Endothelial cell of umbilical vein (primary cell): ENCODE results near the gene FAM180A. TPM values are rescaled to one million over a fixed set of nuclear protein-coding genes. Genes with fewer than 3 reads are reported as not detected.

Experiments used
- BruUV-seq: library from RNA; stranded (reverse); fragments of 400-500 nt; replicated peaks from 2 replicates; lab custom pipeline; 2021; lab: Mats Ljungman, UMichigan
- CTCF ChIA-PET: fragments of 300-600, 350-600 bp; sonication (Branson Sonifier 250); formaldehyde crosslinking; loops from one replicate; lab custom pipeline; 2021; ENCODE audit warnings: antibody characterized with exemption, inconsistent platforms; lab: Charles Lee
- POLR2A ChIA-PET: fragments of 300-600, 350-600 bp; sonication (Branson Sonifier 250); formaldehyde crosslinking; loops from one replicate; lab custom pipeline; 2021; ENCODE audit warnings: antibody characterized with exemption, inconsistent platforms; lab: Charles Lee
- DNase-seq: peaks from one replicate; pipeline ENCODE4 v3.0.0-alpha.2; 2011; ENCODE audit warnings: low read depth, low spot score
- FAIRE-seq: peaks from 2 replicates; lab custom pipeline; 2011; peaks lifted over from hg19 to GRCh38; lab: Jason Lieb, UNC
- H2AFZ ChIP-seq: 2 replicates; pipeline ENCODE4 v1.6.0; 2012; ENCODE audit warnings: low read depth, low read length, control low read depth, inconsistent platforms
- H3K27ac ChIP-seq: 2 replicates; pipeline ENCODE4 v1.5.1; 2011; ENCODE audit warnings: low read depth, mild to moderate bottlenecking, control low read depth, low read length, moderate library complexity; ENCODE audit not compliant: insufficient read depth
- H3K27me3 ChIP-seq, 2 experiments: 2 replicates each; pipeline versions ENCODE4 v1.6.0 to v1.6.1; 2011; ENCODE audit warnings: low read length in 2 of 2, mixed read lengths in 1 of 2; ENCODE audit not compliant: control insufficient read depth in 2 of 2, insufficient read depth in 2 of 2
- H3K36me3 ChIP-seq, 2 experiments: 2 replicates in 1 of 2; 3 replicates in 1 of 2; pipeline ENCODE4 v1.5.1; 2011; ENCODE audit warnings: low read length in 2 of 2, mild to moderate bottlenecking in 1 of 2, moderate library complexity in 1 of 2; ENCODE audit not compliant: control insufficient read depth in 2 of 2, insufficient read depth in 2 of 2; ENCODE audit errors: extremely low read depth in 1 of 2
- H3K4me1 ChIP-seq: 3 replicates; pipeline ENCODE4 v1.5.1; 2011; ENCODE audit warnings: mild to moderate bottlenecking, low read length; ENCODE audit not compliant: control insufficient read depth, insufficient read depth; ENCODE audit errors: extremely low read depth
- H3K4me2 ChIP-seq: 2 replicates; pipeline ENCODE4 v1.6.1; 2011; ENCODE audit warnings: low read length, control low read depth, mixed read lengths; ENCODE audit not compliant: insufficient read depth
- H3K4me3 ChIP-seq, 3 experiments: fragments of 200-600 bp in 1 of 3; sonication (generic), shearing (Covaris generic) in 1 of 3; replicated peaks in 1 of 3; 2 replicates each; pipeline ENCODE4 v1.5.1; 2011 to 2016; ENCODE audit warnings: control low read depth in 3 of 3, low read length in 3 of 3, mild to moderate bottlenecking in 2 of 3, inconsistent platforms in 1 of 3, low read depth in 1 of 3, moderate library complexity in 1 of 3; ENCODE audit not compliant: insufficient read depth in 1 of 3
- H3K79me2 ChIP-seq: 2 replicates; pipeline ENCODE4 v1.6.0; 2012; ENCODE audit warnings: low read length, inconsistent platforms; ENCODE audit not compliant: control insufficient read depth, insufficient read depth
- H3K9ac ChIP-seq: replicated peaks from 2 replicates; pipeline ENCODE3; 2011; ENCODE audit warnings: low read length, control low read depth; ENCODE audit not compliant: insufficient read depth; ENCODE audit errors: extremely low read depth
- H3K9me1 ChIP-seq: replicated peaks from 3 replicates; pipeline ENCODE4 v1.6.0; 2011; ENCODE audit warnings: mild to moderate bottlenecking, low read length; ENCODE audit not compliant: control insufficient read depth, insufficient read depth; ENCODE audit errors: extremely low read depth
- H3K9me3 ChIP-seq: replicated peaks from 2 replicates; pipeline ENCODE4 v1.5.1; 2012; ENCODE audit warnings: low read length, inconsistent platforms; ENCODE audit not compliant: control insufficient read depth, insufficient read depth
- H4K20me1 ChIP-seq: replicated peaks from 2 replicates; pipeline ENCODE3; 2011; ENCODE audit warnings: mild to moderate bottlenecking, low read length; ENCODE audit not compliant: control insufficient read depth, insufficient read depth; ENCODE audit errors: extremely low read depth
- CTCF ChIP-seq, 2 donors: IDR thresholded peaks; 1 replicate in 1 of 2; 2 replicates in 1 of 2; pipeline ENCODE4 v1.5.1; 2011; ENCODE audit warnings: low read length in 2 of 2, mild to moderate bottlenecking in 2 of 2, moderate library complexity in 2 of 2, control low read depth in 1 of 2, inconsistent platforms in 1 of 2, low read depth in 1 of 2; ENCODE audit not compliant: insufficient read depth in 1 of 2; ENCODE audit errors: extremely low read depth in 1 of 2
- EZH2 ChIP-seq: IDR thresholded peaks from 2 replicates; pipeline ENCODE4 v1.6.1; 2012; ENCODE audit warnings: borderline replicate concordance, low read depth, mild to moderate bottlenecking, moderate library complexity, low read length, inconsistent platforms; ENCODE audit not compliant: severe bottlenecking
- FOS ChIP-seq: IDR thresholded peaks from 2 replicates; pipeline ENCODE4 v1.6.1; 2011; ENCODE audit warnings: mild to moderate bottlenecking, low read length, moderate library complexity, borderline replicate concordance; ENCODE audit not compliant: insufficient read depth
- GATA2 ChIP-seq: IDR thresholded peaks from 2 replicates; pipeline ENCODE4 v1.7.0; 2011; ENCODE audit warnings: low read depth, mild to moderate bottlenecking, moderate library complexity, mixed read lengths, low read length; ENCODE audit not compliant: insufficient read length, insufficient read depth
- JUN ChIP-seq: IDR thresholded peaks from 2 replicates; pipeline ENCODE4 v1.6.1; 2011; ENCODE audit warnings: borderline replicate concordance, low read depth; ENCODE audit not compliant: insufficient read length, insufficient read depth
- MYC ChIP-seq: IDR thresholded peaks from one replicate; pipeline ENCODE4 v1.6.1; 2011; ENCODE audit warnings: mild to moderate bottlenecking, low read depth, low read length
- POLR2A ChIP-seq: IDR thresholded peaks from 2 replicates; pipeline ENCODE4 v1.6.1; 2012; ENCODE audit warnings: low read depth, mild to moderate bottlenecking, control low read depth, low read length
- POLR2AphosphoS5 ChIP-seq: IDR thresholded peaks from 2 replicates; pipeline ENCODE4 v1.6.1; 2012; ENCODE audit warnings: low read depth, mild to moderate bottlenecking, control low read depth, low read length, moderate library complexity; ENCODE audit not compliant: insufficient read depth
- dilution Hi-C: fragments of 300-500 bp; cut with MboI; formaldehyde crosslinking; loops from one replicate; pipeline ENCODE4 v1.15.0; 2019; ENCODE audit warnings: low sequenced_read_pairs; ENCODE audit not compliant: extremely low pct_ligation_motif_present
- intact Hi-C: fragments of 100-400 bp; cut with micrococcal nuclease; formaldehyde crosslinking; loops from one replicate; pipeline ENCODE4 v1.10.0; 2022
- polyA plus RNA-seq, 4 experiments: library from polyadenylated mRNA; depleted of rRNA in 3 of 4; stranded (reverse) in 3 of 4; unstranded in 1 of 4; fragments of >200 nt; gene quantifications; 2 replicates each; pipeline versions ENCODE4 v1.2.1 to v1.2.3, GENCODE V29; 2011 to 2012; ENCODE audit warnings: missing spikeins in 1 of 4
- total RNA-seq: library from RNA; stranded (reverse); gene quantifications from 2 replicates; pipeline ENCODE4 v1.2.3, GENCODE V29; 2021
- TF ChIP-seq, protein P1 (sequence below): IDR thresholded peaks from 2 replicates; pipeline ENCODE4 v1.6.1; 2011; ENCODE audit not compliant: insufficient read depth, insufficient read length

Gene FAM180A
- total and polyA plus RNA-seq, 2 donors (not counting 3 experiments of a cell fraction or from before 2014, with no cell fraction given), result not detected

DNA sequence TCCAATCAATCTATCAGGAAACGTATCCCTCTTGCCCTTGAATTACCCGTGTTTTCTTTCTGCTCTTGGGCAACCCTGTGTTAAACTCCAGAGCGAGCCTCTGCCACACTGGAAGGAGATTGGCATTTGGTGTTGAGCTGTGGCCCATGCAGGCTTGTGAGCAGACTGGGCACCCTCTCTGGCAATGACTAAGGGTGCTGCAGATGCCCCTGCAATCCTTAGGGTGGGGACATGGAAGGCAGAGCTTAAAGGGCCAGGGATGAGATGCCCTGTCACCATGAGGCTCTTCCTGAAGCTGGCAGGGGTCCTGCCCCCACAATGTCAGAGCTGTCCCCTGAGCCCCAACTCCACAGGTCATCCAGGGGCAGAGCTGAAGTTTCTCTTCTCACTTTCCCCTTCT lies 19.5 kb upstream of the FAM180A start:
- Histone ChIP-seq H3K4me3 (no peak overlapping the region), H2AFZ (no peak overlapping the region), H3K9me3 (no peaks in the 10 kb centered on the region), H3K9ac (no peak overlapping the region), H3K27me3 (peaks cover 0 to 3% of the 10 kb centered on the region in 2 experiments), H3K4me2 (no peak overlapping the region), H3K79me2 (no peaks in the 10 kb centered on the region), H3K9me1 (no peaks in the 10 kb centered on the region), H4K20me1 (no peaks in the 10 kb centered on the region), H3K36me3 (no peaks in the 10 kb centered on the region), H3K4me1 (no peaks in the 10 kb centered on the region), H3K27ac (no peak overlapping the region)
- POLR2A ChIA-PET, result no interaction called here
- no TSS peak for BruUV-seq
- DNase-seq (no peak), FAIRE-seq (no peak)
- dilution Hi-C loops (no loop called here), intact Hi-C loops (no loop called here)
- no peak for TF ChIP-seq JUN
- TF ChIP-seq GATA2, result no peak
- TF ChIP-seq, protein P1, sequence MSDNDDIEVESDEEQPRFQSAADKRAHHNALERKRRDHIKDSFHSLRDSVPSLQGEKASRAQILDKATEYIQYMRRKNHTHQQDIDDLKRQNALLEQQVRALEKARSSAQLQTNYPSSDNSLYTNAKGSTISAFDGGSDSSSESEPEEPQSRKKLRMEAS, result no peak
- no peak for TF ChIP-seq POLR2A
- TF ChIP-seq MYC, result no peak
- TF ChIP-seq POLR2AphosphoS5, result no peak
- TF ChIP-seq CTCF (IDR thresholded peaks at IDR 0.05; ENCODE audit: extremely low read depth in 1 of 2, insufficient read depth in 1 of 2, low read depth in 1 of 2, low read length in 2 of 2), result no peak
- TF ChIP-seq FOS, result no peak
- no peak for TF ChIP-seq EZH2
- CTCF ChIA-PET, result interaction anchor here (1.3 kb wide), 1 partner anchor 10 kb away, joined by 4 read pairs; no protein-coding TSS in a partner anchor
